ENCODE data around the gene MAPRE3.

The MAPRE3 gene

GRCh38 chr2:26951236-26951635 is 19.2 kb upstream of the MAPRE3 start:
- no peak for DNase-seq

GRCh38 chr2:26952374-26952773 is 18.1 kb upstream of the MAPRE3 start:
- peak in 1 of 3 experiments; percentile 36 for DNase-seq

- no peak for DNase-seq
These were observed 16.3 kb upstream of the MAPRE3 start for GRCh38 chr2:26954135-26954534.

DNA sequence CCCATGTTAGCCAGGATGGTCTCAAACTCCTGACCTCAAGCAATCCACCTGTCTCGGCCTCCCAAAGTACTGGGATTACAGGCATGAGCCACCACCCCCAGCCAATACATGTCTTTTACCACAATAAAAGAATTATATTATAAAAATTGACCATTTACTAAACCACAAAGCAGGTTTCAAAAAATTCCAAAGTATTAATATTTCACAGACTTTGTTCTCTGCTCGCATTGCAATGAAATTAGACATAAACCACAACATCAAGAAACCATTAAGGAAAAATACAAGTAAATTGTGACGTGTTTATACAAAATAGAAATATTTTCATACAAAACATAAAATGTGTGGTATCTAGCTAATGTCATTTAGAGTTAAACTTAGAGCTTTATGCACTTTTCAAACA is 13.4 kb upstream of the MAPRE3 start:
- no peak for DNase-seq

DNA sequence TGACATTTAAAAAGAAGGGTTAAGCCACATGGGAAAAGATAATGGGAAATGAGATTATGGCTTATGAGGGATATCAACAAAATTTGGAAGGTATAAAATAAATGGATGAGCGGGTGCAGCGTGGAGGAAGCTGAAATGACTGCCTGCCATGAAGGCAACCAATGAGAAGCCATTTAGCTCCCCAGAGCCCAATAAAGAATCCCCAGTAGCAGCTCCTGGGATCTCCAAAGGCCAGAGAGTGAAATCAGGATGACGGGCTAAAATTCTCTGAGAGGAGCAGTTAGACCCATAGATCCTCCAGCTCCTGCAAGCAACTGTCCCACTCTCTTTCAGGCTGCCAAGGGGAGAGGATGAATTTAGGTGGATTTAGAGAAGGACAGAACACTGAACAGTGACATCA is 12.9 kb upstream of the MAPRE3 start:
- peak in 1 of 3 experiments; percentile 55 for DNase-seq

DNA sequence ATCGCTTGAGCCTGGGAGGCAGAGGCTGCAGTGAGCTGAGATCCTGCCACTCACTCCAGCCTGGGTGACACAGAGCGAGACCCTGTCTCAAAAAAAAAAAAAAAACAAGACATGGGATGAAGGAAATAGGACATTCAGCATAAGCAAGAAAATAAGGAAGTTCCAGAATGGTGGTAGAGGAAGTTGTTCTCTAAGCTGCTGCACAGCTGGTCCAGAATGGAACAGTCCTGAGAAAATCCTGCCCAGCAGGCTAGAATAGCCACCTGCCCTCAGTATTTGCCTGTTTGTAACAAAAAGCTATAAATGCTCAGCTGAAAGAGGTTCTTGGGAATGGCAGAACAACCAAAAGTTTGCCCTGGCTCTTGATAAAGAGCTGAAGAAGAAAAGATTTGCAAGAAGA is 11.1 kb upstream of the MAPRE3 start:
- DNase-seq: no peak

DNA sequence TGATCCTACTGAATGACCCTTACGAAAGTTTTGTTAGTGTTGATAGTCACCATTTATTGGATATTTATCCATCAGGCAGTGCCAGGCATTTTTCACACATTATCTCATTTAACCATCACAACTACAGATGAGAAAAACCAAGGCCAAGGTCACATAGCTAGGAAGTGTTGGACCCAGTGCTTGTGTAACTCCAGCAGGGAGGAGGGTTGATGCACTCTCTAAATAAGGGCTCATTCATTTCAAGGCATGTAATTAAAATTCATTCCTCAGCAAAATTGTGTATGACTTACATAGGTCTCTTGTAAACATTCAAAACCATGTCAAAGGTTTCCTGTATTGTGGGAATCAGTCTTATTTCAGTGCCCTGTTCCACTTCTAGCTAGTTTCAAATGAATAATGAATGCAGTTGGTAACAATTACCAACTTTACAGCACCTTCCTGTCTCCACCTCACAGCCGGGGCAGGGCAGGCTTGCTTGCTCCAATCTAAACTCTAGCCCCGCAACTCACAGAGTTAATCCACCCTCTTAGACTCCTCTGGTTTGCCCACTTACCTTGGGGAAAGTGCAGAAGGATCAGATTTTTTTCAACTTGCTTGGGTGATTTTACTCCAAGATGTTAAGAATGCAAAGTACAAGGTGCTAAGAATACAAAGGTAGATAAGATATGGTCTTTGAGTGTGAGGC is 5.8 kb upstream of the MAPRE3 start:
- no peak for DNase-seq

GRCh38 chr2:26968001-26968400 is 2.4 kb upstream of the MAPRE3 start:
- DNase-seq: no peak

- no peak for DNase-seq
These were observed 1.2 kb upstream of the MAPRE3 start for GRCh38 chr2:26969077-26969844.

- peak in 2 of 3 experiments; percentile 76 to 78 for DNase-seq
These were observed 641 bp downstream of the MAPRE3 start for GRCh38 chr2:26970928-26971627.

- DNase-seq: no peak
These were observed 1.7 kb downstream of the MAPRE3 start for GRCh38 chr2:26971911-26972786.

DNA sequence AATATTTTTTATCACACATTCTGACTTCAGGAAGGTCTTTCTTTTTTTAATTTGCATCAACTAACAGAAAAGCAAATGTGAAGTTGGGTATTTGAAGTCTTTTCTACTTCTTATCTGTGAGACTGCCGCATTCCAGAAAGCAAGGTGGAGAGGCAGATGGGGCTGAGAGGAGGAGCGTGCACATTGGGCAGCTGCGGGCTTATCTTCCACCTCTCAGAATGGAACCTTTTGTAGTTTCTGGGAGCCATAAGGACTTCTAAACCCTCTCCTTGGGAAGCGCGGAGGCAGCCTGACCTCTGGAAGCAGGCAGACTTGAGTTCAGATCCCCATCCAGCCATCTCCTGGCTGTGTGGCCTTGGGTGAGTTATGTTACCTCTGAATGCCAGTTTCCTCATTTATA is 3.9 kb downstream of the MAPRE3 start:
- DNase-seq: no peak

DNA sequence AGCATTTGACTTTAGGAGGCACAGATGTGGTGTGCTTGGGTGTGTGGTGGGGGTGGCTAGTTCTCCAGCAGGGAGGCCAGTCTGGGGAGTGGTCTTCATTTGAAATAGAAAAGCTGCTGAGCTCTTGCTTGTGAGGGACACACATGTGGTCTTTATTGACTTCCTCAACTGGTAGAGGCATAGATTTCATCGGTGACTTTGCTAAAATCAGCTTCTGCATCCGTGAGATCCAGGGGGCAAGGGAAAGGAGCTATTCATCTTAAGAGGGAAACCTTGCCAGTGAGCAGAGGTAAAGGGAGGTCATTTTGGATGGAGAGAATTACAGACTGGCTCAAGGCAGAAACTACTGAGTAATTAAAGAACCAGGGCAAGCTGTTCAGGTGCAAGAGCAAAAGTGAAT is 4.7 kb downstream of the MAPRE3 start:
- DNase-seq: no peak

DNA sequence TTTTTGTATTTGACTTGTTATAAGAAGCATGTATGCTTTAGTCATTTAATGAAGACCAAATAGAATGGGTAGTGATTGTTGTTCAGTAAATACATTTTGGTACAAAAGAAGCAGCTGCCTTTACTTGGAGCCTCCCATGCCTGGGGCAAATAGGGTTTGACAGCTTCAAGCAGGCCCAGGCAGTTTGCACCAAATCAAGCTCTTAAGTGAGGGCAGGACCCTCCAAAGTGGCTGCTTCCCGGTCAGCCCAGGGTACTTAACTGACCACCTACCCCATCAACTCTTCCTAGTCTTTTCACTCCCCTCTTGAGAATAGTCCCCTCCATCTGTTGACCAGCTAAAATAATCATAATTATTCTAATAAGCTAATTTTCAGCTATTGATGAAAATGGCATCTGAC is 5.2 kb downstream of the MAPRE3 start:
- DNase-seq: no peak

DNA sequence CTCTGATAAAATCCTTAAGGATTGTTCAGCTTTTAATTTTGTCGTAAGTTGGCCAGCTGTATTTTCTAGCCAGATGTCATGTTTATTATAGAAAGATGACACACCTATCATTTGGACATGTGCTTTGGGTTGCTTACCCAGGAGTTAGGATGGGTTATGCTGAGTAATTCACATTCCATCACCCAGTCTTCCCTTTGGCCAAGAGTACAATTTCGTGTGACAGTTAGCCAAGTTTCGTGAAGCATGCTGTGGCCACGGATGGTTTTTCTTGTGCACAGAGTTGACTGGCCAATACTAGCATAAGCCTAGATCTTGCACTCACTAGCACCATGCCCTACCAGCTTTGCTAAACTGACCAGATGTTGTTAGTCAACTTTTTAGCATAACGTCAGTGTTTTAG is 5.8 kb downstream of the MAPRE3 start:
- DNase-seq: no peak

- no peak for DNase-seq
These were observed 6.6 kb downstream of the MAPRE3 start for GRCh38 chr2:26977012-26977411.

- peak; percentile 63 to 77 (median 64) for DNase-seq
These were observed 7.7 kb downstream of the MAPRE3 start for GRCh38 chr2:26978061-26978596.

DNA sequence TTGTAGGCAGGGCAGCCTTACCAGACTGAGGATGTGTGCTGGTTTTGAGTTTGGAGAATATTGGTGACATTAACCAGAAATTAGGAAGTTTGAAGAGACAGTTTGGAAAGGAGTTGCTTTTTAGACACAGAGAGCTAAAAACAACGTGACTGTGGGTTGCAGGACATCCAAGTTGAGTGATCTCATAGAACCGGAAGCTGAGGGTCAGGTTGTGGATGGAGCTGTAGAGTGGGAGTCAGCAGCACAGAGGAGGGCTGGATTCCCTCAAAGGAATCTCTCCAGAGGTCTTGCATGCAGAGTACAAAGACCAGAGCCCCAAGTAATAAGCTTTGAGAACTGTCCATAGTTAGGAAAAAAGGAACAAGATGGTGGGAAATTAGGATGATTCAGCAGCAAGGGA is 9.3 kb downstream of the MAPRE3 start:
- DNase-seq: no peak

- no peak for DNase-seq
These were observed 10.5 kb downstream of the MAPRE3 start for GRCh38 chr2:26980971-26981370.

DNA sequence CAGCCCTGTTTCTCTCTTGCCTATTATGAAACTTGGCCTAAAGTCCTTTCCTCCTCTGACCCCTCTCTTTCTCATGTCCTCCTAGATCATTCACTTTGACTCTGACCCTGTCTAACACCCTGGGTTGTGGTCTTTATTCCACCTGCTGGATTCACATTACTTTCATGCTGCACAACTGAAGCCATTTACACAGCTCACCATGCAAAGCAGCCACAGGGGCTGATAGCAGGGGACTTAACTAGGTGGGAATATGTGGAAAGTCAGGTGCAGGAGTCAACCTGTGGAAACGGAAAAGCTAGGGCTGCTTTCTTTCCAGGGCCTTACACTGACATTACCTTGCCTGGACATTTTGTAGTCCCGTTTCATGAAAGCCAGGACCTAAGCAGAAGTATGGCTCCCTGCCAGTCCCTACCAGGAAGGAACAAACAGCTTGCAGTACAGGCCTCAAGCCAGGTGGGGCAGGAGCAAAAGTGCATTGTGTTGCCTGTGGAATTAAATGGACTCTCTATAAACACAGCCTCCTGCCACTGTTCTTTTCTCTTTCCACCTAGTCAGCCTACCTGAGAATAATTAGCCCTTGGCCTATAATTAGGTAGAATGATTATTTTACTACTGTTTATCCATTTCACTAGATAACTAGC is 11.8 kb downstream of the MAPRE3 start:
- peak in 2 of 3 experiments; percentile 91 to 97 for DNase-seq

- DNase-seq: no peak
These were observed 13.3 kb downstream of the MAPRE3 start for GRCh38 chr2:26983746-26984145.

- no peak for DNase-seq
These were observed 15.4 kb downstream of the MAPRE3 start for GRCh38 chr2:26985807-26986206.
